ACC112 (cell line): Measurements from ENCODE around the gene MBD3L3.
"Not testable (repeated sequence)": the region's sequence is repeated elsewhere in the genome, so short reads cannot be mapped to it uniquely, and the experiment has no call there.

Experiments
- H2AFZ ChIP-seq: fragments of 200-600 bp; sonication (generic); one replicate; pipeline ENCODE4 v1.6.0; 2017; ENCODE audit warnings: antibody characterized with exemption, low read length; ENCODE audit not compliant: unreplicated experiment
- H3K27ac ChIP-seq: fragments of 200-600 bp; sonication (generic); 2 replicates; pipeline ENCODE4 v1.5.1; 2014; ENCODE audit warnings: low read depth, mild to moderate bottlenecking, antibody characterized with exemption, low read length, moderate library complexity
- H3K27me3 ChIP-seq: fragments of 200-600 bp; sonication (generic); 2 replicates; pipeline ENCODE4 v1.6.1; 2014; ENCODE audit warnings: mild to moderate bottlenecking, antibody characterized with exemption, low read length, moderate library complexity, mixed read lengths; ENCODE audit not compliant: insufficient read depth
- H3K36me3 ChIP-seq: fragments of 200-600 bp; sonication (generic); 2 replicates; pipeline ENCODE4 v1.6.1; 2016; ENCODE audit warnings: mild to moderate bottlenecking, antibody characterized with exemption, low read length, moderate library complexity, mixed read lengths; ENCODE audit not compliant: insufficient read depth
- H3K4me1 ChIP-seq: fragments of 200-600 bp; sonication (generic); one replicate; pipeline ENCODE4 v1.6.1; 2016; ENCODE audit warnings: low read length, mixed read lengths; ENCODE audit not compliant: insufficient read depth, unreplicated experiment, control insufficient read depth
- H3K4me3 ChIP-seq: fragments of 200-600 bp; sonication (generic); 2 replicates; pipeline ENCODE4 v1.5.1; 2014; ENCODE audit warnings: mild to moderate bottlenecking, low read depth, low read length
- H3K79me2 ChIP-seq: fragments of 200-600 bp; sonication (generic); one replicate; pipeline ENCODE4 v1.6.0; 2016; ENCODE audit warnings: low read length; ENCODE audit not compliant: control insufficient read depth, unreplicated experiment, insufficient read depth

Gene MBD3L3

DNA sequence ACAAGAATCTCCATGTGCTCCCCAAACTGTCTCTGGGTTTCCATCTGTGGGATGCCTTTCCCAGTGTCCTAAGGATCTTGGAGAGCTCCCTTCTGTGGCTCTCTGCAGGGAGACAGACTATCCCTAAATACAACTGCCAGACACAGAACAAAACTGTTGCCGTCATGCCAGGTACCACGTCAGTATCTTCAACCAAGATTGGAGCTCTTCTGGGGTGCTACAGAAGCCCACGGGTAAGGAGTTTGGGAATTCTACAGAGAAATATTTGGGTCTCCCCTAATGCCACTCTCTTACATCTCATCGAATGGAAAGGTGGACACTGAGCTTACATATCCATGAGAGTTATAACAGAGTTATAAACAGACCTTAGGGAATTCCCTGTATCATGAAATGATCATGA lies 4.9 kb upstream of the MBD3L3 start:
- no peaks in the 10 kb centered on the region for H3K79me2 ChIP-seq
- H2AFZ ChIP-seq, result no peak overlapping the region
- H3K4me1 ChIP-seq, result no peaks in the 10 kb centered on the region
- no peaks in the 10 kb centered on the region for H3K36me3 ChIP-seq
- no peak overlapping the region for H3K27ac ChIP-seq
- no peaks in the 10 kb centered on the region for H3K27me3 ChIP-seq
- H3K4me3 ChIP-seq, result no peak overlapping the region

- H3K27me3 ChIP-seq, H2AFZ ChIP-seq, H3K27ac ChIP-seq, H3K4me3 ChIP-seq, H3K36me3 ChIP-seq, H3K4me1 ChIP-seq, H3K79me2 ChIP-seq: not testable (repeated sequence)
These were observed 1.5 kb upstream of the MBD3L3 start for GRCh38 chr19:7059977-7060376.

DNA sequence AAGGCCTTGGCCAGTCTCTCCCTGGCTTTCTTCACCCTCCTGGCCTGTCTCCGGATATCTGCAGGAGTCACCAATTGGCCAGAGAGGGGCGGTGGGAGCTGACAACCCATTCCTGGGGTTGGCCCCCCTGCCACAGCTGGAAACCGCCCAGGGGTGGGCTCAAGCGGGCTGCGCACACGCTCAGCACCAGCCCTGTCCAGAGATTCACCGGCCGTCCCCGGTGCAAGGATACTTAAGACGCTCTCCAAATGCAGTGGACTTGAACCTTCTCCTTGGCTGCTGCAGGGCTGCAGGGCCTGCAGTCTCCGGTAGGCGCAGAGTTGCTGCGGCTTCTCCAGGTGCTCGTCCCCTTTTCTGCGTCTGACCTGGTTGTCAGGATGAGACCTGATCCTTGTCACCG lies 2.1 kb downstream of the MBD3L3 start:
- not testable (repeated sequence) for H3K4me1 ChIP-seq, H2AFZ ChIP-seq, H3K79me2 ChIP-seq, H3K27ac ChIP-seq, H3K36me3 ChIP-seq, H3K27me3 ChIP-seq, H3K4me3 ChIP-seq

- H3K27ac ChIP-seq, H3K79me2 ChIP-seq, H3K36me3 ChIP-seq, H3K4me3 ChIP-seq, H3K27me3 ChIP-seq, H3K4me1 ChIP-seq, H2AFZ ChIP-seq: not testable (repeated sequence)
These were observed 2.8 kb downstream of the MBD3L3 start for GRCh38 chr19:7055679-7056078.

- H3K36me3 ChIP-seq, H3K4me3 ChIP-seq, H3K79me2 ChIP-seq, H3K4me1 ChIP-seq, H2AFZ ChIP-seq, H3K27ac ChIP-seq, H3K27me3 ChIP-seq: not testable (repeated sequence)
These were observed 3.7 kb downstream of the MBD3L3 start for GRCh38 chr19:7054635-7055368.

DNA sequence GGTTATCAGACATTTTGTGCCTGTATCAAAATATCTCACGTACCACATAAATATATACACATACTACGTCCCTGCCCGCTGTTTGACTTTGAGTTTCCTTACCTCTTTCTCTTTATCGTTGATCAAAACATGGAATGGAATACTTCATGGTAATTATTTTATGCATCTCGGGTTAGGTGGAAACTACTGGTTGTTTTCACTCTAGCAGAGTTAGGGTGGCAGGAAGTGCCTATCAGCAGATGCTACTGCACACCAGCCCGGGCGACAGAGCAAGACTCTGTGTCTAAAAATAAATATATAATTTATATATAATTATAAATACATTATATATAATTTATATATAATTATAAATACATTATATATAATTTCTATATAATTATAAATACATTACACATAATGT lies 5.6 kb downstream of the MBD3L3 start:
- not testable (repeated sequence) for H3K27me3 ChIP-seq, H3K36me3 ChIP-seq, H3K27ac ChIP-seq, H3K79me2 ChIP-seq, H3K4me1 ChIP-seq, H3K4me3 ChIP-seq, H2AFZ ChIP-seq

DNA sequence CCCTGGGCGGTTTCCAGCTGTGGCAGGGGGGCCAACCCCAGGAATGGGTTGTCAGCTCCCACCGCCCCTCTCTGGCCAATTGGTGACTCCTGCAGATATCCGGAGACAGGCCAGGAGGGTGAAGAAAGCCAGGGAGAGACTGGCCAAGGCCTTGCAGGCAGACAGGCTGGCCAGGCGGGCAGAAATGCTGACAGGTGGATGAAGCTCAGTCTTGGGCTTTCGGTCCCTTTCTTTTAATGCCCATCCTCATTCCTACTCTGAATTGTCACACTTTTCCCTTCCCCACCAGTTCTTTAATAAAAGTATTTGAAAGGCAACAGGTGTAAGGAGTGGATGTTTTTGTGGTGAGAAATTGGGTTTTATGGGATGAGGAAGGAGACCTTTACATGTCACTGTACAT lies 7.1 kb downstream of the MBD3L3 start:
- not testable (repeated sequence) for H3K79me2 ChIP-seq, H3K36me3 ChIP-seq, H3K4me1 ChIP-seq, H3K4me3 ChIP-seq, H2AFZ ChIP-seq, H3K27me3 ChIP-seq, H3K27ac ChIP-seq

GRCh38 chr19:7049021-7049420 lies 9.5 kb downstream of the MBD3L3 start, which contains the start of gene MBD3L2:
MBD3L2 (plus strand) TSS chr19:7049321; CDS start chr19:7049374, 53 bp downstream.
- H3K4me3 ChIP-seq, H3K27me3 ChIP-seq, H3K27ac ChIP-seq, H2AFZ ChIP-seq, H3K79me2 ChIP-seq, H3K36me3 ChIP-seq, H3K4me1 ChIP-seq: not testable (repeated sequence)

DNA sequence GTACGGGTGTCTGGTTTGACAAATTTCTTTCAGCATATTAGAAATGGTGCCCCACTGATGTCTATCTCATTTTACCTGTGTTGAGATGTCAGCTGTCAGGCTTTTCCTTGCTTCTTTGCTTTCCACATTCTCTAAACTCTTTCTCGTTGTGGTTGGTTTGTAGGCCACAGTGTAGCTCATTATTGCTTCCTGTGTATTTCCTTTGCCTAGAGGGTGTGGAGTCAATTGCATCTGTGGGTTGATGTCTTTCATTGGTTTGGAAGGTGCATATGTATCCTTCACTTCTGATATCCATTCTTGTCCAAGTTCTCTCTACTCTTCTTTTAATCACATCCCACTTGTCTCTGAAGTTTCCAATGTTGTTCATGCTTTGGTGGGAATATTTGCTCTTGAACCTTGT lies 16.9 kb downstream of the MBD3L3 start:
- not testable (repeated sequence) for H3K27ac ChIP-seq, H2AFZ ChIP-seq, H3K79me2 ChIP-seq, H3K27me3 ChIP-seq, H3K36me3 ChIP-seq, H3K4me3 ChIP-seq, H3K4me1 ChIP-seq

GRCh38 chr19:7040079-7040478 lies 18.4 kb downstream of the MBD3L3 start, which contains the start of gene MBD3L4:
MBD3L4 (minus strand) TSS chr19:7040179; CDS start chr19:7040144, 35 bp downstream.
- not testable (repeated sequence) for H3K36me3 ChIP-seq, H3K4me3 ChIP-seq, H2AFZ ChIP-seq, H3K27ac ChIP-seq, H3K27me3 ChIP-seq, H3K79me2 ChIP-seq, H3K4me1 ChIP-seq

DNA sequence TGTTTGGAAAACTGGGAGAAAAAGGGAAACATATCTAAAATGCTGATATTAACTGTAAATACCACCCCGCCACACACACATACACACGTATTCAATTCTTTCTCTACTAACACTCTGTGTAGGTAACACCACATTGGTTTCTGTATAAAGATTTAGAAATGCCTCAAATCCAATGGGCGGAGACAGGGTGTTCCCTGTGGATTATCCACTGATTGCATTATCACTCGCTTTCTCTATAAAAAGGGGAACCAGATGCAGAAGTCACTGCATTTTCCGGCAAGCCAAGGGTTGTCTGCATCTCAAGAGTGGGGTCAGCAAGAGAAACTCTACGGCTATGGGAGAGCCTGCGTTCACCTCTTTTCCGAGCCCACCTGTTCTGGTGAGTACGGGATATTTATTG lies 28.2 kb downstream of the MBD3L3 start, which contains the start of gene MBD3L5:
Gene MBD3L5 (plus strand): TSS at position 301 of the 400 bp plus-strand sequence. CDS start 34 bp downstream, at position 335.
- not testable (repeated sequence) for H2AFZ ChIP-seq, H3K36me3 ChIP-seq, H3K79me2 ChIP-seq, H3K4me1 ChIP-seq, H3K27ac ChIP-seq, H3K27me3 ChIP-seq, H3K4me3 ChIP-seq
